ENCODE results near the gene NEURL4.

The NEURL4 gene

DNA sequence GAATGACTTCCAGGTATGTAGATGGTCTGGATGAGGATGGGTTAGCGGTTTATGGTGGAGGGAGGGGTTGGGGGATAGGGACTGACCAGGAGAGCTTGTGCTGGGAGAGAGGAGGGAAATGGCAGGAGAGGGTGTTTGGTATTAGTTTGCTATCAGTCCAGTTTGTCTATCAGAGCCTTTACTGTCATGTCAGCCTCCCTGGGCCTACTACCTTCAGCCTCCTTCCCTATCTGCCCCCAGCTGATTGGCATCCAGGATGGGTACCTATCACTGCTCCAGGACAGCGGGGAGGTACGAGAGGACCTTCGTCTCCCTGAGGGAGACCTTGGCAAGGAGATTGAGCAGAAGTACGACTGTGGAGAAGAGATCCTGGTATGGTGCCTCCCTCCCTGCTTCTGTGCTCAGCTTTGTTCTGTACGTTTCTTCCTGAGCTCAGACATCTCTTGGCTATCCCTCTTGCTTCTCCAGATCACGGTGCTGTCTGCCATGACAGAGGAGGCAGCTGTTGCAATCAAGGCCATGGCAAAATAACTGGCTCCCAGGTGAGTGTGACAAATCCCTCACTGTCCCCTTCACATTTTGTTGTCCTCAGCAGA is 17.9 kb downstream of the NEURL4 start:
- Mint-ChIP-seq H3K9me3 (no peaks in the 10 kb centered on the region), H3K27me3 (ENCODE audit: low read depth) (peaks cover 3% of the 10 kb centered on the region), H3K4me3 (peak overlapping the region; percentile 88), H3K4me1 (ENCODE audit: low read depth) (peaks cover 49% of the 10 kb centered on the region), H3K36me3 (ENCODE audit: low read depth) (peaks cover 62% of the 10 kb centered on the region), H3K27ac (peak overlapping the region; percentile 95)
- no peak for DNase-seq (ENCODE audit: low spot score)

- H3K27me3 Mint-ChIP-seq (ENCODE audit: low read depth): peaks cover 3% of the 10 kb centered on the region
- peaks cover 49% of the 10 kb centered on the region for H3K4me1 Mint-ChIP-seq (ENCODE audit: low read depth)
- no peak for DNase-seq (ENCODE audit: low spot score)
- H3K36me3 Mint-ChIP-seq (ENCODE audit: low read depth): peaks cover 61% of the 10 kb centered on the region
- H3K9me3 Mint-ChIP-seq: no peaks in the 10 kb centered on the region
- peak overlapping the region; percentile 88 for H3K4me3 Mint-ChIP-seq
- H3K27ac Mint-ChIP-seq: peak overlapping the region; percentile 95
Measured at GRCh38 chr17:7309628-7310027, 19.5 kb downstream of the NEURL4 start.

DNA sequence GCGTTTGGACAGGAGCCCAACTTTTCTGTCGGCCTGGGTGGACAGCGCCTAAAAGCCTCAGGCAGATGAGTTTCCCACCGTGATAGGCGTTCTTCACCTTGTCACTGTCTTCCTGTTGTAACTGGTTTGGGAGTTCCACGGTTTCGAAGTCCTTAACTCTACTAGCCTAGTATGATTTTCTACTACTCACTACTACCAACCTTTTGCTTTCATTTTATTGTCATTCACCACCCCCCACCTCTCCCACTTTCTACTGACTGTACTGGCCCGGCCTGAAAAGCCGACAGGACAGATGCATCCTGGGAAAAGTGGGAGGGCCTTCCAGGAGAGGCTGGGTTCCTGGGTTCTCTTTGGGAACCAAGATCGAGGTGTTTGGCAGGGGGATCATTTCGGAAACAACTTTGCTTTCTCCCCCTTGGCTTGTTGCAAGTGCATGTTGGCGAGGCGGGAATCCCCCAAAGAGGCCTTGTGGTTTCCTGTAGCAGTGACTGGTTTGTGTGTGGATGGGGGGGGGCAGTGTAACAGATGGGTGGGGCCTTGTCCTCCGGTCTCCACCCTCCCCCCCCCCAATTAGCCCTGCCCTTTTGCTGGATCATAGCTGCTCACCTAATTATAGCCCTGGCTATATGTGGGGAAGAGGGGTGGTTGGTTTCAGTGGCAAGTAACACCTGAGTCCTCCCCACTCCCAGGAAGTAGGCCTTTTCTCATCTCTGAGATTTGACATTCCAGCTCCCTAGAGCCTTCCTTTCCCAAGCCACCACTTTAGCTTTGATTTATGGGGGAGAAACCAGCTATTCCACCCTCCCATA is 20.3 kb downstream of the NEURL4 start:
- DNase-seq (ENCODE audit: low spot score): peak; percentile 82
- H3K4me3 Mint-ChIP-seq: peak overlapping the region; percentile 88
- peaks cover 3% of the 10 kb centered on the region for H3K27me3 Mint-ChIP-seq (ENCODE audit: low read depth)
- peaks cover 42% of the 10 kb centered on the region for H3K4me1 Mint-ChIP-seq (ENCODE audit: low read depth)
- peak overlapping the region; percentile 95 for H3K27ac Mint-ChIP-seq
- peaks cover 53% of the 10 kb centered on the region for H3K36me3 Mint-ChIP-seq (ENCODE audit: low read depth)
- H3K9me3 Mint-ChIP-seq: no peaks in the 10 kb centered on the region

DNA sequence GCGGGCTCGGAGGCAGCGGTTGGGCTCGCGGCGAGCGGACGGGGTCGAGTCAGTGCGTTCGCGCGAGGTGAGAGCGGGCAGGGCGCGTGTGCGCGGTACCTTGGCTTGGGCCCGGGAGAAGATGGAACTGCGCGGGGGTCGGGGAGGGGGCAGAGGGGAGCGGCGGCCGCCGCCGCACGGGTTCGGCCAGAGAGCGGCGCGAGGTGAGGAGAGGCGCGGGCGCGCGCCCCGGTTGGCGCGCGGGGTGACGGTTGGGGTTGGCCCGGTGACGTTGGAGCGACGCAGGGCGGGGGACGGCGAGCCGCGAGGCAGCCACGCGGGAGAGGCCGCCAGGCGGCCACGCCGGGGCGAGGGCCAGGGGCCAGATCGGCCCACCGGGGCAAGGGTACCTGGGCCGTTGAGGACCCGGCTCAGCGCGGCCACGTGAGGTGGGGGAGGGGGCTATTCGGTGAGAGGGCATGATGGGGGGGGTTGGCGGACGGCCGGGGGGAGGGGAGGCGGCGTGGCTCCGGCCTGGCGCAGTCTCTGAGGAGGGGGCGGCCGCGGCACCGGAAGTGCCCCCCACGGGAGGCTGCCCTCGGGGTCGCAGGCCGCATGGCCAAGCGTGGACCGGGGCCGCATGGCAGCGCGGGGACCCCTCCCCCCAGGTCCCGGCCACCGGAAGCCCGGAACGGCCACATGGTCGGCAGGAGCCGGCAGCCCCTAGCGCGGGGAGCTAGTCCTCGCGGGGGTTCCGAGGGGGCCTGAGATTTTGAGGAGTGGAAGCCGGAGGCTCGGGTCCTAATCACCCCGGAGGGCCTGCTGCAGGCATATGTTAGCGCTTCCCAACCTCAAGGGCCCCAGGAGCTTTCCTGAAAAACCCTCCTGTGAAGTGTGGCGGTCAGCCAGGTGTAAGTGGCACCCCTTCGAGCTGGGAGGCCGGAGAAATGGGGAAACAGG is 21.2 kb downstream of the NEURL4 start:
- H3K27ac Mint-ChIP-seq: peak overlapping the region; percentile 97
- peak overlapping the region; percentile 88 for H3K4me3 Mint-ChIP-seq
- H3K27me3 Mint-ChIP-seq (ENCODE audit: low read depth): peaks cover 3% of the 10 kb centered on the region
- DNase-seq (ENCODE audit: low spot score): no peak
- no peaks in the 10 kb centered on the region for H3K9me3 Mint-ChIP-seq
- peaks cover 45% of the 10 kb centered on the region for H3K36me3 Mint-ChIP-seq (ENCODE audit: low read depth)
- H3K4me1 Mint-ChIP-seq (ENCODE audit: low read depth): peaks cover 34% of the 10 kb centered on the region

GRCh38 chr17:7306911-7307685 is 22.0 kb downstream of the NEURL4 start, which contains the start of gene EIF5A:
Gene EIF5A (plus strand): TSS chr17:7307628. CDS start chr17:7309636, 2,008 bp downstream.
- peak within 1 kb of the TSS; percentile 88 for H3K4me3 Mint-ChIP-seq
- H3K36me3 Mint-ChIP-seq (ENCODE audit: low read depth): peaks cover 36% of the 10 kb centered on the region
- peak within 1 kb of the TSS; percentile 97 for H3K27ac Mint-ChIP-seq
- H3K27me3 Mint-ChIP-seq (ENCODE audit: low read depth): peaks cover 3% of the 10 kb centered on the region
- peak; percentile 99 for DNase-seq (ENCODE audit: low spot score)
- peaks cover 33% of the 10 kb centered on the region for H3K4me1 Mint-ChIP-seq (ENCODE audit: low read depth)
- no peaks in the 10 kb centered on the region for H3K9me3 Mint-ChIP-seq

DNA sequence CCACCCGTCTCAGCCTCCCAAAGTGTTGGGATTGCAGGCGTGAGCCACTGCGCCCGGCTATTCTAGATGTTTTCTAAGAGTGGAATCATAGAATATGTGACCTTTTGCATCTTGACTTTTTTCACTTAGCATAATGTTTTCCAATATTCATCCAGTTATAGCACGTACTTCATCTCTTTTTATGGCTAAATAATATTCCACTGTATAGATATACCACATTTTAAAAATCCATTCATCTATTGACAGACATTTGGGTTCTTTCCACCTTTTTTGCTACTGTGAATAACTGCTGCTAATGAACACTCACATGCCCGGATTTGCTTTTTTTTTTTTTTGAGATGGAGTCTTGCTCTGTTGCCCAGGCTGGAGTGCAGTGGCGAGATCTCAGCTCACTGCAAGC is 25.0 kb downstream of the NEURL4 start:
- peak overlapping the region; percentile 1 for H3K27ac Mint-ChIP-seq
- no peak for DNase-seq (ENCODE audit: low spot score)
- H3K36me3 Mint-ChIP-seq (ENCODE audit: low read depth): peaks cover 8% of the 10 kb centered on the region
- no peaks in the 10 kb centered on the region for H3K9me3 Mint-ChIP-seq
- H3K27me3 Mint-ChIP-seq (ENCODE audit: low read depth): peaks cover 5% of the 10 kb centered on the region
- peaks cover 9% of the 10 kb centered on the region for H3K4me1 Mint-ChIP-seq (ENCODE audit: low read depth)
- no peak overlapping the region for H3K4me3 Mint-ChIP-seq

DNA sequence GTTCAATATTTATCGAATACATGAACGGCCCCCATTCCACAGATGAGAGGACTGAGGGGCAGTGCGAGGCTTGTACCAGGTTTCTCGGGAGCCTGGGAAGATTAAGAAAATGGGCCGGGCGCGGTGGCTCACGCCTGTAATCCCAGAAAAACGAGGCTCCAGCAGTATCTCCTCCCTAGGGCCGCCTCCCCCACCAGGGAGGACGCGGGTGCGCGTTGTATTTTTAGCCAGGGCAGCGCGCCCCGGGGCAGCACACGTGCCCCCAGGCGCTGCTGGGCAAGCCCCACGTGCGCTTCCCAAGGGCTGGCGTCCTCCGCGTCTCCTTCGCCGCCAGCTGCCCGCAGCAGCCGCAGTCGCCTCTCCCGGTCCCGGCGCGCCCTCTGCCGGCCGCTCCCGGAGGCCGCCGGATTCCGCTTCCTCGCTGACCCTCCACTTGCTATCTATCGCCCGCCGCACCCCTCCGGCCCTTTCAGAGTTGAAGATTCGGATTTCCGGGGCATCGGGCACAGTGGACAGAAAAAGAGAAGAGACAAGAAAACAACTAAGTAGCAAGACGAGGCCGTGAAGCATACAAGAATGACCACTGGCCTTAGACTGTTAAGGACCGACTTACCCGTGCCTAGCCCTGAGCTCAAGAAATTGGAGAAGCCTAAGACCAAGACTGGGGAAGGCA is 32.8 kb downstream of the NEURL4 start:
- H3K36me3 Mint-ChIP-seq (ENCODE audit: low read depth): no peaks in the 10 kb centered on the region
- DNase-seq (ENCODE audit: low spot score): peak; percentile 75
- H3K27me3 Mint-ChIP-seq (ENCODE audit: low read depth): peaks cover 29% of the 10 kb centered on the region
- no peaks in the 10 kb centered on the region for H3K9me3 Mint-ChIP-seq
- peaks cover 20% of the 10 kb centered on the region for H3K4me1 Mint-ChIP-seq (ENCODE audit: low read depth)
- H3K27ac Mint-ChIP-seq: peak overlapping the region; percentile 45
- peak overlapping the region; percentile 63 for H3K4me3 Mint-ChIP-seq

DNA sequence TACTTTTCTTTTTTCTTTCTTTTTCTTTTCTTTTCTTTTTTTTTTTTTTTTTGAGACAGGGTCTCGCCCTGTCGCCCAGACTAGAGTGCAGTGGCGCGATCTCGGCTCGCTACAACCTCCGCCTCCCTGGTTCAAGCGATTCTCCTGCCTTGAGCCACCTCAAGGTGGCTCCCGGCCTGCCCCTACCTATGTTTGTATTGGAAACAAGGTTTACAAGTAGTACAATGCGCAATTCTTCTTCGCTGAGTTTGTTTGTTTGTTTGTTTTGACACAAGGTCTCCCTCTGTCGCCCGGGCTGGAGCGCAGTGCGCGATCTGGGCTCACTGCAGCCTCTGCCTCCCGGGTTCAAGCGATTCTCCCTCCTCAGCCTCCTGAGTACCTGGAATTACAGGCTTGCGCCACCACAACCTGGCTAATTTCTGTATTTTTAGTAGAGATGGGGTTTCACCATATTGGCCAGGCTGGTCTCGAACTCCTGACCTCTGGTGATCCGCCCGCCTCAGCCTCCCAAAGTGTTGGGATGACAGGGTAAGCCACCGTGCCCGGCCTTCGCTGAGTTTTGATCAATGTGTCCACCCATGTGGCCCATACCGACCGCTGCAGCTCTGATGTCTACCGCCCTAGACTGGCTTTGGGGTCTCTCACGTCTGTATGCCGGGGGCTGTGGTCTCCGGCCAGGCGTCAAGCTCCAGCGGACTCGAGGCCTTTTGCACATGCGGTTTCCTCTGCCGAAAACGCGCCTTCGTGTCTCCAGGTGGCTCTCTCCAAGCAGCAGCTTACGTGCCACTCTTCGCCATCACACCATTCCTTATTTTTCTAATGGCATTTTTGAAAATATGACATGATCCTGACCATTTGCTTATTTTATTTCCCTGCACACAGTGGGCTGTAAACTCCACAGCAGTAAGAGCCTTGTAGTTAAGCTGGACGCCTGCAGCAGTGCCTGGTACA is 33.6 kb downstream of the NEURL4 start:
- H3K4me3 Mint-ChIP-seq: peak overlapping the region; percentile 82
- H3K36me3 Mint-ChIP-seq (ENCODE audit: low read depth): no peaks in the 10 kb centered on the region
- H3K27me3 Mint-ChIP-seq (ENCODE audit: low read depth): peaks cover 34% of the 10 kb centered on the region
- peaks cover 20% of the 10 kb centered on the region for H3K4me1 Mint-ChIP-seq (ENCODE audit: low read depth)
- H3K27ac Mint-ChIP-seq: peak overlapping the region; percentile 60
- no peaks in the 10 kb centered on the region for H3K9me3 Mint-ChIP-seq
- DNase-seq (ENCODE audit: low spot score): no peak

GRCh38 chr17:7294614-7295153 is 34.5 kb downstream of the NEURL4 start, which contains the start of gene YBX2:
Gene YBX2 (minus strand): TSS chr17:7294639. CDS start chr17:7294500, 139 bp downstream.
- no peaks in the 10 kb centered on the region for H3K9me3 Mint-ChIP-seq

GRCh38 chr17:7293816-7294613 is 35.1 kb downstream of the NEURL4 start:
- peak overlapping the region; percentile 49 for H3K4me3 Mint-ChIP-seq
- peaks cover 34% of the 10 kb centered on the region for H3K27me3 Mint-ChIP-seq (ENCODE audit: low read depth)
- no peaks in the 10 kb centered on the region for H3K36me3 Mint-ChIP-seq (ENCODE audit: low read depth)
- no peak for DNase-seq (ENCODE audit: low spot score)
- peaks cover 20% of the 10 kb centered on the region for H3K4me1 Mint-ChIP-seq (ENCODE audit: low read depth)
- no peaks in the 10 kb centered on the region for H3K9me3 Mint-ChIP-seq
- no peak overlapping the region for H3K27ac Mint-ChIP-seq

More at GRCh38 chr17:7294614-7295153, 34.5 kb downstream of the NEURL4 start, which contains the start of gene YBX2:
- Mint-ChIP-seq H3K27me3 (ENCODE audit: low read depth) (peaks cover 34% of the 10 kb centered on the region), H3K27ac (peak within 1 kb of the TSS; percentile 60), H3K4me3 (peak within 1 kb of the TSS; percentile 82), H3K36me3 (ENCODE audit: low read depth) (no peaks in the 10 kb centered on the region), H3K4me1 (ENCODE audit: low read depth) (peaks cover 20% of the 10 kb centered on the region)
- peak; percentile 86 for DNase-seq (ENCODE audit: low spot score)

DNA sequence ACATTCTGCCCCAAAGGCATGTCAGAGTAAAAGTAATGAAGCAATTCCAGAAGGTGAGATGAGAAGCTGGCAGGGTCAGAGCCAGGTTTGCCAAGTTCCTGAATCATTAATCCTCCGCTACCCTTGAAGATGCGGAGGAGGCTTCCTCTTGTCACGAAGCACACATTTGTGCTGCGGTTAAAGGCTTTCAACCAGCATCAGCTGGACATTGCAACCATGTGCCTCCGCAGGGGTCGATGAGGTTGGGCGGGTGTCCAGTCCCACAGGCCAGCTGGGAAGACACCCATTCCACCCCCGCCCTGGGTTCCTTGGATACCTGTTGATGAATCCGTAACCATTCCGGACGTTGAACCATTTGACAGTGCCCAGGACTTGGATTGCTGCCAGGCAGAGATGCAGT is 36.0 kb downstream of the NEURL4 start:
- Mint-ChIP-seq H3K4me1 (ENCODE audit: low read depth) (peaks cover 20% of the 10 kb centered on the region), H3K36me3 (ENCODE audit: low read depth) (no peaks in the 10 kb centered on the region), H3K9me3 (no peaks in the 10 kb centered on the region), H3K27ac (no peak overlapping the region), H3K27me3 (ENCODE audit: low read depth) (peaks cover 36% of the 10 kb centered on the region), H3K4me3 (peak overlapping the region; percentile 49)
- no peak for DNase-seq (ENCODE audit: low spot score)
